Measurements from ENCODE around the gene PLEKHG4. TPM values are rescaled to one million over a fixed set of nuclear protein-coding genes. Genes with fewer than 3 reads are reported as not detected.

PLEKHG4 gene
- total and polyA plus RNA-seq, 9 of the 15 experiments (the other 6 are each of a cell fraction or from before 2014, with no cell fraction given), result 3.7 to 36.8 (median 17.9) TPM

- TF ChIP-seq, protein P1, sequence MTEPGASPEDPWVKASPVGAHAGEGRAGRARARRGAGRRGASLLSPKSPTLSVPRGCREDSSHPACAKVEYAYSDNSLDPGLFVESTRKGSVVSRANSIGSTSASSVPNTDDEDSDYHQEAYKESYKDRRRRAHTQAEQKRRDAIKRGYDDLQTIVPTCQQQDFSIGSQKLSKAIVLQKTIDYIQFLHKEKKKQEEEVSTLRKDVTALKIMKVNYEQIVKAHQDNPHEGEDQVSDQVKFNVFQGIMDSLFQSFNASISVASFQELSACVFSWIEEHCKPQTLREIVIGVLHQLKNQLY (CRISPR knock-in tag; conservative IDR thresholded peaks at IDR 0.05), result no peak
- TF ChIP-seq NFE2L1 (tag; IDR thresholded peaks at IDR 0.05; ENCODE audit: borderline replicate concordance, low read depth) (no peak), MCM3 (IDR thresholded peaks at IDR 0.05) (no peak), ZNF324 (CRISPR knock-in tag; IDR thresholded peaks at IDR 0.05) (no peak), AFF1 (IDR thresholded peaks at IDR 0.05; ENCODE audit: low read depth in 1 of 2, partially characterized antibody in 2 of 2) (peak in 1 of 2 experiments; percentile 55), HNRNPH1 (optimal IDR thresholded peaks at IDR 0.05; ENCODE audit: low read depth, low read length) (no peak), FOSL1 (tag; conservative IDR thresholded peaks at IDR 0.05) (peak; percentile 97), NFIC (IDR thresholded peaks at IDR 0.05) (peak; percentile 76), CBX1 (IDR thresholded peaks at IDR 0.05; ENCODE audit: low read depth) (no peak), SMAD4 (CRISPR knock-in tag; conservative IDR thresholded peaks at IDR 0.05) (peak; percentile 60; the same call in 1 of the 2 replicates), EHMT2 (IDR thresholded peaks at IDR 0.05) (peak; percentile 94), PHB2 (IDR thresholded peaks at IDR 0.05; ENCODE audit: low read depth) (peak; percentile 63), POLR2AphosphoS5 (IDR thresholded peaks at IDR 0.05; ENCODE audit: control insufficient read depth, insufficient read depth, low read depth, low read length) (peak; percentile 43; the same call in 1 of the 2 replicates), PML (IDR thresholded peaks at IDR 0.05; ENCODE audit: low read length) (no peak; the same call in 1 of the 2 replicates), SAFB2 (IDR thresholded peaks at IDR 0.05; ENCODE audit: borderline replicate concordance, low read depth, low read length, severe bottlenecking) (no peak), NEUROD1 (IDR thresholded peaks at IDR 0.05; ENCODE audit: borderline replicate concordance, low read depth, low read length, partially characterized antibody) (peak; percentile 59), ARID1B (IDR thresholded peaks at IDR 0.05) (peak; percentile 97), GATAD2A (IDR thresholded peaks at IDR 0.05) (peak; percentile 76; the same call in 1 of the 2 replicates), DDX20 (tag; IDR thresholded peaks at IDR 0.05; ENCODE audit: low read depth) (no peak), NR2C1 (IDR thresholded peaks at IDR 0.05) (no peak), NR2C1 (tag; IDR thresholded peaks at IDR 0.05) (peak; percentile 60; the same call in 1 of the 2 replicates)
- TF ChIP-seq, protein P2, sequence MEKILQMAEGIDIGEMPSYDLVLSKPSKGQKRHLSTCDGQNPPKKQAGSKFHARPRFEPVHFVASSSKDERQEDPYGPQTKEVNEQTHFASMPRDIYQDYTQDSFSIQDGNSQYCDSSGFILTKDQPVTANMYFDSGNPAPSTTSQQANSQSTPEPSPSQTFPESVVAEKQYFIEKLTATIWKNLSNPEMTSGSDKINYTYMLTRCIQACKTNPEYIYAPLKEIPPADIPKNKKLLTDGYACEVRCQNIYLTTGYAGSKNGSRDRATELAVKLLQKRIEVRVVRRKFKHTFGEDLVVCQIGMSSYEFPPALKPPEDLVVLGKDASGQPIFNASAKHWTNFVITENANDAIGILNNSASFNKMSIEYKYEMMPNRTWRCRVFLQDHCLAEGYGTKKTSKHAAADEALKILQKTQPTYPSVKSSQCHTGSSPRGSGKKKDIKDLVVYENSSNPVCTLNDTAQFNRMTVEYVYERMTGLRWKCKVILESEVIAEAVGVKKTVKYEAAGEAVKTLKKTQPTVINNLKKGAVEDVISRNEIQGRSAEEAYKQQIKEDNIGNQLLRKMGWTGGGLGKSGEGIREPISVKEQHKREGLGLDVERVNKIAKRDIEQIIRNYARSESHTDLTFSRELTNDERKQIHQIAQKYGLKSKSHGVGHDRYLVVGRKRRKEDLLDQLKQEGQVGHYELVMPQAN (IDR thresholded peaks at IDR 0.05; ENCODE audit: borderline replicate concordance), result peak; percentile 31; the same call in 1 of the 2 replicates
Measured at GRCh38 chr16:67268136-67268579, 11.2 kb upstream of the PLEKHG4 start (continued).
